GM23338 (cell line): Measurements from ENCODE around the gene YBX2. TPM values are rescaled to one million over a fixed set of nuclear protein-coding genes. Genes with fewer than 3 reads are reported as not detected.
A peak's percentile ranks its signal among the peaks of the same experiment; 100 is the strongest.

Source experiments
- ATAC-seq: fragments of 200-7000 bp; cut with Tn5 transposase; 3 replicates; pipeline ENCODE4 v1.9.1; 2020
- DNase-seq: peaks from one replicate; pipeline ENCODE4 v3.0.0-alpha.2; 2015; ENCODE audit warnings: low spot score
- H2AFZ ChIP-seq: fragments of 200-600 bp; sonication (generic); 2 replicates; pipeline ENCODE4 v1.8.0; 2016; ENCODE audit warnings: antibody characterized with exemption, mild to moderate bottlenecking, moderate library complexity
- H3F3A ChIP-seq: fragments of 200-600 bp; sonication (generic); replicated peaks from 2 replicates; pipeline ENCODE4 v1.8.0; 2017; ENCODE audit warnings: antibody characterized with exemption, mixed run types, low read depth
- H3K27ac ChIP-seq: fragments of 200-600 bp; sonication (generic); 2 replicates; pipeline ENCODE4 v1.6.1; 2016; ENCODE audit warnings: low read depth
- H3K27me3 ChIP-seq: fragments of 200-600 bp; sonication (generic); 2 replicates; pipeline ENCODE4 v1.8.0; 2016; ENCODE audit warnings: mild to moderate bottlenecking, mixed run types, moderate library complexity; ENCODE audit not compliant: insufficient read depth
- H3K36me3 ChIP-seq: fragments of 200-600 bp; sonication (generic); 2 replicates; pipeline ENCODE4 v1.8.0; 2016; ENCODE audit warnings: mild to moderate bottlenecking; ENCODE audit not compliant: insufficient read depth
- H3K4me1 ChIP-seq: fragments of 200-600 bp; sonication (generic); 2 replicates; pipeline ENCODE4 v1.8.0; 2016; ENCODE audit warnings: mild to moderate bottlenecking, moderate library complexity; ENCODE audit not compliant: insufficient read depth
- H3K4me2 ChIP-seq: fragments of 200-600 bp; sonication (generic); 2 replicates; pipeline ENCODE4 v1.7.1; 2017; ENCODE audit warnings: mixed run types
- H3K4me3 ChIP-seq: fragments of 200-600 bp; sonication (generic); 2 replicates; pipeline ENCODE4 v1.6.1; 2016; ENCODE audit warnings: mixed run types
- H3K79me2 ChIP-seq: fragments of 200-600 bp; sonication (generic); replicated peaks from 2 replicates; pipeline ENCODE4 v1.8.0; 2017; ENCODE audit warnings: mild to moderate bottlenecking; ENCODE audit not compliant: insufficient read depth
- H3K9me2 ChIP-seq: fragments of 200-600 bp; sonication (generic); 2 replicates; pipeline ENCODE4 v1.8.0; 2017; ENCODE audit not compliant: insufficient read depth
- H4K20me1 ChIP-seq: fragments of 200-600 bp; sonication (generic); replicated peaks from 2 replicates; pipeline ENCODE4 v1.8.0; 2017; ENCODE audit warnings: mild to moderate bottlenecking; ENCODE audit not compliant: insufficient read depth
- H3K27ac Mint-ChIP-seq: 2 replicates; pipeline ENCODE4 v1.8.0; 2020; ENCODE audit warnings: inconsistent platforms, mild to moderate bottlenecking, moderate library complexity, mixed read lengths
- H3K27me3 Mint-ChIP-seq: 3 replicates; pipeline ENCODE4 v1.8.0; 2022; ENCODE audit warnings: low read depth, mild to moderate bottlenecking, moderate library complexity, mixed read lengths, inconsistent platforms; ENCODE audit not compliant: insufficient read depth, poor library complexity
- H3K36me3 Mint-ChIP-seq: 3 replicates; pipeline ENCODE4 v1.8.0; 2021; ENCODE audit warnings: low read depth, mild to moderate bottlenecking, inconsistent platforms, moderate library complexity, mixed read lengths
- H3K4me1 Mint-ChIP-seq: 3 replicates; pipeline ENCODE4 v1.8.0; 2020; ENCODE audit warnings: mild to moderate bottlenecking, inconsistent platforms, mixed read lengths
- H3K4me3 Mint-ChIP-seq: 3 replicates; pipeline ENCODE4 v1.8.0; 2021; ENCODE audit warnings: moderate library complexity, mild to moderate bottlenecking, inconsistent platforms, mixed read lengths
- H3K9me3 Mint-ChIP-seq: 3 replicates; pipeline ENCODE4 v1.8.0; 2020; ENCODE audit warnings: moderate library complexity, mild to moderate bottlenecking, inconsistent platforms, mixed read lengths
- CREB1 ChIP-seq: fragments of 250-450 bp; sonication (Bioruptor Pico); IDR thresholded peaks from 2 replicates; pipeline ENCODE4 v1.5.0; 2020; ENCODE audit warnings: low read depth, mild to moderate bottlenecking, moderate library complexity
- CTCF ChIP-seq, 2 experiments: fragments of 200-600 bp in 1 of 2; sonication (generic) in 1 of 2; conservative IDR thresholded peaks; 2 replicates each; pipeline versions ENCODE4 v1.5.1 to v1.6.1; 2016 to 2017; ENCODE audit warnings: antibody characterized with exemption in 2 of 2, low read depth in 2 of 2, mild to moderate bottlenecking in 2 of 2, moderate library complexity in 1 of 2
- NANOG ChIP-seq: IDR thresholded peaks from 2 replicates; pipeline ENCODE4 v1.6.1; 2016; ENCODE audit warnings: antibody characterized with exemption, borderline replicate concordance
- POLR2AphosphoS5 ChIP-seq: IDR thresholded peaks from 2 replicates; pipeline ENCODE4 v1.6.1; 2016; ENCODE audit warnings: antibody characterized with exemption, low read depth
- REST ChIP-seq: IDR thresholded peaks from one replicate; pipeline ENCODE4 v1.6.1; 2018; ENCODE audit warnings: antibody characterized with exemption; ENCODE audit not compliant: unreplicated experiment
- ZNF114 ChIP-seq: fragments of 250-450 bp; sonication (Bioruptor Pico); IDR thresholded peaks from 2 replicates; pipeline ENCODE4 v1.5.0; 2020; ENCODE audit warnings: mild to moderate bottlenecking, moderate library complexity
- ZNF331 ChIP-seq: fragments of 250-450 bp; sonication (Bioruptor Pico); IDR thresholded peaks from 2 replicates; pipeline ENCODE4 v1.5.0; 2020; ENCODE audit warnings: low read depth, mild to moderate bottlenecking, moderate library complexity
- ZNF462 ChIP-seq: fragments of 250-450 bp; sonication (Bioruptor Pico); IDR thresholded peaks from 2 replicates; pipeline ENCODE4 v1.5.0; 2020; ENCODE audit warnings: mild to moderate bottlenecking, moderate library complexity
- polyA plus RNA-seq: library from polyadenylated mRNA; unstranded; fragments of >200 nt; fragmentation: Nextera tagmentation; extraction: Ambion mirVana; gene quantifications from 2 replicates; pipeline ENCODE4 v1.2.1, GENCODE V29; 2016
- total RNA-seq: library from RNA; depleted of rRNA; stranded (reverse); fragments of >200 nt; shearing (Covaris generic); gene quantifications from 2 replicates; pipeline ENCODE4 v1.2.3, GENCODE V29; 2014
- TF ChIP-seq, protein P1 (sequence below): IDR thresholded peaks from 2 replicates; pipeline ENCODE4 v1.6.1; 2016; ENCODE audit warnings: antibody characterized with exemption

The YBX2 gene
- total and polyA plus RNA-seq, 2 experiments from 2014 or later, result 22.5 to 36.5 TPM

DNA sequence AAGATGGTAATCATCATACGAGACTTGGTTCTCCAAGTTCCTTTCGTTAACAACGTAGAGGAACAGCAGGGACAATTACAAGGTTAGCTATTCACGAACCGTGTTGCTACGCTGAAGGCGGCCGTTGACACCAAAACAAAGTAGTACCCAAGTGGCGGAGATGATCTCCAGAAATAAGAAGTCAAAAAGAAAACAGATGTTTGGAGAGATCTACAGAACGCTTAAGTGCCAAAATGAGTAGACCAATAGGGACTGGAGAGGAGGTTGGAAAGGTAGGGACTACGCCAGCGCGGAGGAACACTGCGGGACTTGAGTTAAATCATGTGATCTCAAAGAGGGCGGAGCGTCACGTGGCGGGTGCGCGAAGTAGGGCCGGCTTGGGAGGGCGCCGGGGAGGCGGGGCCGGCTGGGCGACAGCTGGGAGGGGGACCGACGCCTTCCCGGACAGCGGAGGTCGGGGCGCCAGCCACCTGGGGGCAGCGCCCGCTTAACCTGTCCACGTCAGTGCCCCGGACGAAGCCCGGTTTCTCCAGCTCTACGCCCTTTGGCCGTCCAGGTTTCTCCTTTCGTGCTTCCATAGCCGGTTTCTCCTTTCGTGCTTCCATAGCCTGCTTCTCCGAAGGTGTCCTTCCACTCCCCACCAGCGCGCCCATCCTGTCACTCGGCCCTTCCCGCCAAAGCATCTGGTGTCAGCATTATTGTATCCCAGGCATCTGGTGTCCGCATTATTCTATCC, 51.6 kb downstream of the YBX2 start:
- Histone ChIP-seq H3K9me2 (no peaks in the 10 kb centered on the region), H3K27me3 (no peaks in the 10 kb centered on the region), H3K79me2 (peaks cover 38% of the 10 kb centered on the region), H3F3A (peaks cover 27% of the 10 kb centered on the region), H3K4me1 (peaks cover 20% of the 10 kb centered on the region), H4K20me1 (peaks cover 4% of the 10 kb centered on the region; the same call in 1 of the 2 replicates), H3K4me3 (peak overlapping the region; percentile 78), H2AFZ (peak overlapping the region; percentile 84), H3K36me3 (peaks cover 16% of the 10 kb centered on the region; the same call in 1 of the 2 replicates), H3K4me2 (peak overlapping the region; percentile 81), H3K27ac (peak overlapping the region; percentile 93)
- peaks cover 37% of the 10 kb centered on the region for H3K4me1 Mint-ChIP-seq
- no peaks in the 10 kb centered on the region; the same call in 1 of the 3 replicates for H3K9me3 Mint-ChIP-seq
- peak overlapping the region; percentile 87 for H3K4me3 Mint-ChIP-seq
- peak; percentile 99 for DNase-seq
- peak overlapping the region; percentile 97 for H3K27ac Mint-ChIP-seq
- ATAC-seq, result peak; percentile 55
- peaks cover 24% of the 10 kb centered on the region for H3K27me3 Mint-ChIP-seq
- TF ChIP-seq REST (no peak), POLR2AphosphoS5 (peak; percentile 83), CREB1 (CRISPR knock-in tag) (peak; percentile 85), ZNF114 (CRISPR knock-in tag) (no peak), ZNF331 (CRISPR knock-in tag) (no peak), CTCF (conservative IDR thresholded peaks at IDR 0.05; ENCODE audit: low read depth in 2 of 2) (peak in 1 of 2 experiments; percentile 34; a peak in 2 of 4 replicates), NANOG (no peak), ZNF462 (CRISPR knock-in tag) (no peak)
- TF ChIP-seq, protein P1, sequence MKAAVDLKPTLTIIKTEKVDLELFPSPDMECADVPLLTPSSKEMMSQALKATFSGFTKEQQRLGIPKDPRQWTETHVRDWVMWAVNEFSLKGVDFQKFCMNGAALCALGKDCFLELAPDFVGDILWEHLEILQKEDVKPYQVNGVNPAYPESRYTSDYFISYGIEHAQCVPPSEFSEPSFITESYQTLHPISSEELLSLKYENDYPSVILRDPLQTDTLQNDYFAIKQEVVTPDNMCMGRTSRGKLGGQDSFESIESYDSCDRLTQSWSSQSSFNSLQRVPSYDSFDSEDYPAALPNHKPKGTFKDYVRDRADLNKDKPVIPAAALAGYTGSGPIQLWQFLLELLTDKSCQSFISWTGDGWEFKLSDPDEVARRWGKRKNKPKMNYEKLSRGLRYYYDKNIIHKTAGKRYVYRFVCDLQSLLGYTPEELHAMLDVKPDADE, result peak; percentile 76
- H3K36me3 Mint-ChIP-seq, result peaks cover 50% of the 10 kb centered on the region
